Neural cell (in vitro differentiated cells): ENCODE measurements around the gene FBLIM1. TPM values are rescaled to one million over a fixed set of nuclear protein-coding genes. Genes with fewer than 3 reads are reported as not detected.

Source experiments
- H2AFZ ChIP-seq: fragments of 200-600, 300-800 bp; sonication (generic), shearing (Covaris generic); 2 replicates; pipeline ENCODE4 v1.6.0; 2014; ENCODE audit warnings: low read depth, mild to moderate bottlenecking, antibody characterized with exemption, low read length, moderate library complexity
- H3F3A ChIP-seq: fragments of 200-600 bp; shearing (Covaris generic); 2 replicates; pipeline ENCODE4 v1.6.1; 2016; ENCODE audit warnings: mild to moderate bottlenecking, moderate library complexity, mixed read lengths, antibody characterized with exemption, low read length; ENCODE audit not compliant: insufficient read depth, poor library complexity, severe bottlenecking
- H3K27ac ChIP-seq: fragments of 200-600, 300-800 bp; sonication (generic), shearing (Covaris generic); 2 replicates; pipeline ENCODE4 v1.5.1; 2014; ENCODE audit warnings: mild to moderate bottlenecking, low read length, moderate library complexity
- H3K27me3 ChIP-seq: fragments of 300-800, 200-600 bp; sonication (generic), shearing (Covaris generic); 2 replicates; pipeline ENCODE4 v1.6.0; 2014; ENCODE audit warnings: mild to moderate bottlenecking, low read depth, low read length, moderate library complexity; ENCODE audit not compliant: insufficient read depth
- H3K36me3 ChIP-seq: fragments of 300-800, 200-600 bp; sonication (generic), shearing (Covaris generic); 2 replicates; pipeline ENCODE4 v1.5.1; 2014; ENCODE audit warnings: mild to moderate bottlenecking, antibody characterized with exemption, low read length, moderate library complexity; ENCODE audit not compliant: insufficient read depth
- H3K4me2 ChIP-seq: fragments of 300-800, 200-600 bp; sonication (generic), shearing (Covaris generic); 2 replicates; pipeline ENCODE4 v1.6.0; 2014; ENCODE audit warnings: mild to moderate bottlenecking, low read length
- H3K4me3 ChIP-seq: fragments of 300-800, 200-600 bp; sonication (generic), shearing (Covaris generic); 2 replicates; pipeline ENCODE4 v1.5.1; 2014; ENCODE audit warnings: mild to moderate bottlenecking, low read length, moderate library complexity
- H3K79me2 ChIP-seq: fragments of 200-600 bp; shearing (Covaris generic); replicated peaks from 2 replicates; pipeline ENCODE4 v1.6.0; 2014; ENCODE audit warnings: mild to moderate bottlenecking, low read length, moderate library complexity; ENCODE audit not compliant: insufficient read depth
- H3K9ac ChIP-seq: fragments of 300-800, 200-600 bp; sonication (generic), shearing (Covaris generic); 2 replicates; pipeline ENCODE4 v1.6.1; 2016; ENCODE audit warnings: mild to moderate bottlenecking, low read length, mixed read lengths
- H3K9me2 ChIP-seq: fragments of 200-600 bp; shearing (Covaris generic); 2 replicates; pipeline ENCODE4 v1.6.1; 2016; ENCODE audit warnings: mild to moderate bottlenecking, low read length, mixed read lengths; ENCODE audit not compliant: insufficient read depth
- H3K9me3 ChIP-seq: fragments of 200-600, 300-800 bp; sonication (generic), shearing (Covaris generic); 2 replicates; pipeline ENCODE4 v1.6.1; 2016; ENCODE audit warnings: mild to moderate bottlenecking, mixed run types, low read length, moderate library complexity, mixed read lengths
- H4K20me1 ChIP-seq: fragments of 200-600 bp; shearing (Covaris generic); 2 replicates; pipeline ENCODE4 v1.6.1; 2016; ENCODE audit warnings: mild to moderate bottlenecking, mixed run types; ENCODE audit not compliant: insufficient read depth
- EP300 ChIP-seq: fragments of 450-650 bp; conservative IDR thresholded peaks from 2 replicates; pipeline ENCODE4 v1.6.1; 2014; ENCODE audit warnings: antibody characterized with exemption, mild to moderate bottlenecking, moderate library complexity; ENCODE audit not compliant: poor library complexity, severe bottlenecking
- EZH2 ChIP-seq: fragments of 200-600, 300-800 bp; shearing (Covaris generic), sonication (generic); IDR thresholded peaks from 2 replicates; pipeline ENCODE4 v1.6.1; 2014; ENCODE audit warnings: antibody characterized with exemption, low read length, borderline replicate concordance, mild to moderate bottlenecking; ENCODE audit not compliant: insufficient read depth, poor library complexity, severe bottlenecking
- MXI1 ChIP-seq: fragments of 450-650 bp; conservative IDR thresholded peaks from 2 replicates; pipeline ENCODE4 v1.6.1; 2014; ENCODE audit warnings: antibody characterized with exemption, mild to moderate bottlenecking; ENCODE audit not compliant: poor library complexity, severe bottlenecking
- POLR2AphosphoS5 ChIP-seq: IDR thresholded peaks from 2 replicates; pipeline ENCODE4 v1.6.1; 2012
- RAD21 ChIP-seq: fragments of 450-650 bp; conservative IDR thresholded peaks from 2 replicates; pipeline ENCODE4 v1.6.1; 2014; ENCODE audit warnings: antibody characterized with exemption, mild to moderate bottlenecking, moderate library complexity
- SMC3 ChIP-seq: fragments of 450-650 bp; conservative IDR thresholded peaks from 2 replicates; pipeline ENCODE4 v1.6.1; 2014; ENCODE audit warnings: antibody characterized with exemption, mild to moderate bottlenecking, moderate library complexity; ENCODE audit not compliant: poor library complexity
- TAF1 ChIP-seq: IDR thresholded peaks from 2 replicates; pipeline ENCODE4 v1.6.1; 2012; ENCODE audit warnings: low read depth
- polyA plus RNA-seq: library from polyadenylated mRNA; depleted of rRNA; stranded (reverse); fragments of >200 nt; gene quantifications from 2 replicates; pipeline ENCODE4 v1.2.3, GENCODE V29; 2014
- TF ChIP-seq, protein P1 (sequence below): fragments of 450-650 bp; IDR thresholded peaks from 2 replicates; pipeline ENCODE4 v1.5.1; 2014; ENCODE audit warnings: antibody characterized with exemption, mild to moderate bottlenecking, moderate library complexity; ENCODE audit not compliant: poor library complexity, severe bottlenecking
- TF ChIP-seq, protein P2 (sequence below): IDR thresholded peaks from 2 replicates; pipeline ENCODE4 v1.6.1; 2012; ENCODE audit warnings: borderline replicate concordance

FBLIM1 gene
- polyA plus RNA-seq, 1 donor from 2014 or later = 24.9 TPM

DNA sequence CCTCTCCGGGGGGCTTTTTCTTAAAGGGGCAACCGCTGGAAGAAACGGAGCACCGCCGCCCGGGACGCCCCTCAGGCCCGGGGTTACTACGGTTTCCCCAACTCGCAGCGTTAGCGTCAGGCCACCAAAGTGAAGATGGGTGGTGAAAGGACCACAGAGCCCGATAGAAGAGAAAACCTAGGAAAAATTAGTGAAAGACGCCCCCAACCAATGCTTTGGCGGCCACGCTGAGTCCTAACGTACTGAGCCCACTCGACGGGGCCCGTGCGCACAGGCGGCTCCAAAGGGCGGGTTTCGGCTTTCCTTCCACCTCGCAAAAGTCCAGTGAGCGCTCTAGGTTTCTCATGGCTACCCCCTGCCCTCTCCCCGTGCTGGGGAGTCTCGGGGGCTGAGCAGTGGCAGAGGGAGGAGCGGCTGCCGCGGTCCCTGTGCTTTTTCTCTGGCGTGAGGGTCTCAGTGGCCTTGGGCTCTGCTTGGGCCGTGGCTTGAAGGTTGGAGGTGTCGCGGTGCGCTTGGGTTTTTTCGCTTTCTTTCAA, 76.7 kb downstream of the FBLIM1 start:
- H3K79me2 ChIP-seq = peaks cover 21% of the 10 kb centered on the region
- no peaks in the 10 kb centered on the region for H3F3A ChIP-seq
- no peaks in the 10 kb centered on the region for H3K36me3 ChIP-seq
- peak overlapping the region; percentile 86 for H3K4me2 ChIP-seq
- no peaks in the 10 kb centered on the region for H3K9me3 ChIP-seq
- peak overlapping the region; percentile 100 for H3K27ac ChIP-seq
- H4K20me1 ChIP-seq = no peaks in the 10 kb centered on the region
- H2AFZ ChIP-seq = peak overlapping the region; percentile 30
- TF ChIP-seq, protein P1, sequence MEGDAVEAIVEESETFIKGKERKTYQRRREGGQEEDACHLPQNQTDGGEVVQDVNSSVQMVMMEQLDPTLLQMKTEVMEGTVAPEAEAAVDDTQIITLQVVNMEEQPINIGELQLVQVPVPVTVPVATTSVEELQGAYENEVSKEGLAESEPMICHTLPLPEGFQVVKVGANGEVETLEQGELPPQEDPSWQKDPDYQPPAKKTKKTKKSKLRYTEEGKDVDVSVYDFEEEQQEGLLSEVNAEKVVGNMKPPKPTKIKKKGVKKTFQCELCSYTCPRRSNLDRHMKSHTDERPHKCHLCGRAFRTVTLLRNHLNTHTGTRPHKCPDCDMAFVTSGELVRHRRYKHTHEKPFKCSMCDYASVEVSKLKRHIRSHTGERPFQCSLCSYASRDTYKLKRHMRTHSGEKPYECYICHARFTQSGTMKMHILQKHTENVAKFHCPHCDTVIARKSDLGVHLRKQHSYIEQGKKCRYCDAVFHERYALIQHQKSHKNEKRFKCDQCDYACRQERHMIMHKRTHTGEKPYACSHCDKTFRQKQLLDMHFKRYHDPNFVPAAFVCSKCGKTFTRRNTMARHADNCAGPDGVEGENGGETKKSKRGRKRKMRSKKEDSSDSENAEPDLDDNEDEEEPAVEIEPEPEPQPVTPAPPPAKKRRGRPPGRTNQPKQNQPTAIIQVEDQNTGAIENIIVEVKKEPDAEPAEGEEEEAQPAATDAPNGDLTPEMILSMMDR = no peak
- no peak for TF ChIP-seq EZH2
- TF ChIP-seq, protein P2, sequence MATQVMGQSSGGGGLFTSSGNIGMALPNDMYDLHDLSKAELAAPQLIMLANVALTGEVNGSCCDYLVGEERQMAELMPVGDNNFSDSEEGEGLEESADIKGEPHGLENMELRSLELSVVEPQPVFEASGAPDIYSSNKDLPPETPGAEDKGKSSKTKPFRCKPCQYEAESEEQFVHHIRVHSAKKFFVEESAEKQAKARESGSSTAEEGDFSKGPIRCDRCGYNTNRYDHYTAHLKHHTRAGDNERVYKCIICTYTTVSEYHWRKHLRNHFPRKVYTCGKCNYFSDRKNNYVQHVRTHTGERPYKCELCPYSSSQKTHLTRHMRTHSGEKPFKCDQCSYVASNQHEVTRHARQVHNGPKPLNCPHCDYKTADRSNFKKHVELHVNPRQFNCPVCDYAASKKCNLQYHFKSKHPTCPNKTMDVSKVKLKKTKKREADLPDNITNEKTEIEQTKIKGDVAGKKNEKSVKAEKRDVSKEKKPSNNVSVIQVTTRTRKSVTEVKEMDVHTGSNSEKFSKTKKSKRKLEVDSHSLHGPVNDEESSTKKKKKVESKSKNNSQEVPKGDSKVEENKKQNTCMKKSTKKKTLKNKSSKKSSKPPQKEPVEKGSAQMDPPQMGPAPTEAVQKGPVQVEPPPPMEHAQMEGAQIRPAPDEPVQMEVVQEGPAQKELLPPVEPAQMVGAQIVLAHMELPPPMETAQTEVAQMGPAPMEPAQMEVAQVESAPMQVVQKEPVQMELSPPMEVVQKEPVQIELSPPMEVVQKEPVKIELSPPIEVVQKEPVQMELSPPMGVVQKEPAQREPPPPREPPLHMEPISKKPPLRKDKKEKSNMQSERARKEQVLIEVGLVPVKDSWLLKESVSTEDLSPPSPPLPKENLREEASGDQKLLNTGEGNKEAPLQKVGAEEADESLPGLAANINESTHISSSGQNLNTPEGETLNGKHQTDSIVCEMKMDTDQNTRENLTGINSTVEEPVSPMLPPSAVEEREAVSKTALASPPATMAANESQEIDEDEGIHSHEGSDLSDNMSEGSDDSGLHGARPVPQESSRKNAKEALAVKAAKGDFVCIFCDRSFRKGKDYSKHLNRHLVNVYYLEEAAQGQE = peak; percentile 40
- no peak for TF ChIP-seq RAD21
- no peak for TF ChIP-seq EP300
- no peak for TF ChIP-seq SMC3
- TF ChIP-seq TAF1 = no peak
- H3K9me2 ChIP-seq = no peaks in the 10 kb centered on the region
- peak overlapping the region; percentile 100 for H3K9ac ChIP-seq
- no peaks in the 10 kb centered on the region for H3K27me3 ChIP-seq
- peak overlapping the region; percentile 80 for H3K4me3 ChIP-seq

GRCh38 chr1:15835741-15836510, 77.3 kb downstream of the FBLIM1 start:
- Histone ChIP-seq H3K9me2 (no peaks in the 10 kb centered on the region), H3K4me3 (peak overlapping the region; percentile 80), H3K79me2 (peaks cover 21% of the 10 kb centered on the region), H3K36me3 (no peaks in the 10 kb centered on the region), H3K27ac (peak overlapping the region; percentile 100), H4K20me1 (no peaks in the 10 kb centered on the region), H3K4me2 (peak overlapping the region; percentile 86), H3K27me3 (no peaks in the 10 kb centered on the region), H3K9me3 (no peaks in the 10 kb centered on the region), H3K9ac (peak overlapping the region; percentile 100), H2AFZ (peak overlapping the region; percentile 66), H3F3A (no peaks in the 10 kb centered on the region)
- TF ChIP-seq, protein P1 = no peak
- TF ChIP-seq SMC3 (no peak), POLR2AphosphoS5 (peak; percentile 87), TAF1 (no peak), MXI1 (peak; percentile 25), EZH2 (no peak), RAD21 (peak; percentile 21), EP300 (no peak)
- TF ChIP-seq, protein P2 = no peak
